ENCODE data around the gene SNX10.

Gene SNX10

GRCh38 chr7:26298472-26299058 lies 6.9 kb downstream of the SNX10 start:
- DNase-seq: no peak

- no peak for DNase-seq
Observed at GRCh38 chr7:26305090-26305868, 13.6 kb downstream of the SNX10 start.

- no peak for DNase-seq
Observed at GRCh38 chr7:26305869-26306665, 14.4 kb downstream of the SNX10 start.

- no peak for DNase-seq
Observed at GRCh38 chr7:26306790-26307189, 15.1 kb downstream of the SNX10 start.

- no peak for DNase-seq
Observed at GRCh38 chr7:26307226-26307625, 15.6 kb downstream of the SNX10 start.

- DNase-seq: no peak
Observed at GRCh38 chr7:26307791-26308190, 16.1 kb downstream of the SNX10 start.

GRCh38 chr7:26308551-26308950 lies 16.9 kb downstream of the SNX10 start:
- no peak for DNase-seq

- DNase-seq: no peak
Observed at GRCh38 chr7:26309089-26309488, 17.4 kb downstream of the SNX10 start.

- no peak for DNase-seq
Observed at GRCh38 chr7:26311798-26312197, 20.1 kb downstream of the SNX10 start.

GRCh38 chr7:26317211-26317610 lies 25.5 kb downstream of the SNX10 start:
- DNase-seq: no peak

- DNase-seq: no peak
Observed at GRCh38 chr7:26318921-26319320, 27.3 kb downstream of the SNX10 start.

GRCh38 chr7:26319636-26320035 lies 28.0 kb downstream of the SNX10 start:
- DNase-seq: no peak

GRCh38 chr7:26320878-26321277 lies 29.2 kb downstream of the SNX10 start:
- DNase-seq: no peak

- no peak for DNase-seq
Observed at GRCh38 chr7:26321435-26321834, 29.8 kb downstream of the SNX10 start.

- DNase-seq: no peak
Observed at GRCh38 chr7:26326211-26326610, 34.5 kb downstream of the SNX10 start.

- DNase-seq: no peak
Observed at GRCh38 chr7:26328498-26329390, 37.1 kb downstream of the SNX10 start.

GRCh38 chr7:26329520-26330255 lies 38.0 kb downstream of the SNX10 start:
- DNase-seq: no peak

- DNase-seq: no peak
Observed at GRCh38 chr7:26331113-26331512, 39.5 kb downstream of the SNX10 start.

- DNase-seq: no peak
Observed at GRCh38 chr7:26331789-26332188, 40.1 kb downstream of the SNX10 start.

GRCh38 chr7:26332698-26333097 lies 41.0 kb downstream of the SNX10 start:
- DNase-seq: no peak

GRCh38 chr7:26334166-26334859 lies 42.7 kb downstream of the SNX10 start:
- no peak for DNase-seq

Data from activated CD4-positive, alpha-beta T cell treated with anti-CD3 and anti-CD28 coated beads, Interleukin-2, amount 50 U/mL, for 1 hour (primary cell).